OCI-LY7 (cell line): ENCODE data around the gene CCDC141. TPM values are rescaled to one million over a fixed set of nuclear protein-coding genes. Genes with fewer than 3 reads are reported as not detected.

ENCODE experiments used
- BruUV-seq: library from RNA; stranded (reverse); fragments of 400-500 nt; replicated peaks from 2 replicates; lab custom pipeline; 2021; lab: Mats Ljungman, UMichigan
- CTCF ChIA-PET: fragments of 300-600 bp; sonication (Branson Sonifier 250); formaldehyde crosslinking; loops from one replicate; lab custom pipeline; 2022; ENCODE audit warnings: antibody characterized with exemption; ENCODE audit not compliant: unreplicated experiment; lab: Charles Lee
- POLR2A ChIA-PET: fragments of 300-600 bp; sonication (Branson Sonifier 250); formaldehyde crosslinking; loops from one replicate; lab custom pipeline; 2022; ENCODE audit warnings: antibody characterized with exemption; lab: Charles Lee
- DNase-seq: peaks from one replicate; pipeline ENCODE4 v3.0.0-alpha.2; 2015; ENCODE audit warnings: low spot score
- H2AFZ ChIP-seq: fragments of 200-600 bp; sonication (generic), shearing (Covaris generic); 2 replicates; pipeline ENCODE4 v1.6.1; 2014; ENCODE audit warnings: mild to moderate bottlenecking, antibody characterized with exemption, low read length, moderate library complexity
- H3K27ac ChIP-seq: fragments of 200-600 bp; sonication (generic); 2 replicates; pipeline ENCODE4 v1.5.1; 2014; ENCODE audit warnings: mixed run types, low read depth, mild to moderate bottlenecking, moderate library complexity, low read length, inconsistent platforms; ENCODE audit not compliant: poor library complexity, severe bottlenecking
- H3K36me3 ChIP-seq: fragments of 200-600 bp; sonication (generic); 2 replicates; pipeline ENCODE4 v1.6.1; 2014; ENCODE audit warnings: mild to moderate bottlenecking, antibody characterized with exemption, low read length, moderate library complexity, mixed read lengths; ENCODE audit not compliant: insufficient read depth
- H3K4me1 ChIP-seq: fragments of 200-600 bp; sonication (generic); 2 replicates; pipeline ENCODE4 v1.5.1; 2014; ENCODE audit warnings: mild to moderate bottlenecking, low read length; ENCODE audit not compliant: insufficient read depth, poor library complexity, severe bottlenecking
- H3K4me2 ChIP-seq: fragments of 200-600 bp; sonication (generic); 2 replicates; pipeline ENCODE4 v1.6.1; 2014; ENCODE audit warnings: mild to moderate bottlenecking, low read length
- H3K4me3 ChIP-seq: fragments of 200-600 bp; sonication (generic); 2 replicates; pipeline ENCODE4 v1.5.1; 2014; ENCODE audit warnings: mild to moderate bottlenecking, low read depth, low read length; ENCODE audit not compliant: poor library complexity, severe bottlenecking
- H3K79me2 ChIP-seq: fragments of 200-600 bp; sonication (generic); 2 replicates; pipeline ENCODE4 v1.6.1; 2016; ENCODE audit warnings: low read depth, mild to moderate bottlenecking, low read length, moderate library complexity, mixed read lengths; ENCODE audit not compliant: insufficient read depth
- H3K9me2 ChIP-seq: fragments of 200-600 bp; sonication (generic); 2 replicates; pipeline ENCODE4 v1.6.1; 2016; ENCODE audit warnings: mild to moderate bottlenecking, low read length, mixed read lengths; ENCODE audit not compliant: insufficient read depth
- H3K9me3 ChIP-seq: fragments of 200-600 bp; sonication (generic); 2 replicates; pipeline ENCODE4 v1.6.1; 2014; ENCODE audit warnings: mild to moderate bottlenecking, mixed run types, low read length, mixed read lengths
- H4K20me1 ChIP-seq: fragments of 200-600 bp; sonication (generic); 2 replicates; pipeline ENCODE4 v1.6.1; 2014; ENCODE audit warnings: mild to moderate bottlenecking, antibody characterized with exemption, low read length, moderate library complexity, mixed read lengths; ENCODE audit not compliant: insufficient read depth
- EZH2phosphoT487 ChIP-seq: fragments of 200-600 bp; sonication (generic); IDR thresholded peaks from 2 replicates; pipeline ENCODE4 v1.6.1; 2018; ENCODE audit warnings: low read depth, borderline replicate concordance, mild to moderate bottlenecking, mixed run types, antibody characterized with exemption, low read length, moderate library complexity, mixed read lengths
- intact Hi-C: fragments of 100-400 bp; cut with micrococcal nuclease; formaldehyde crosslinking; loops from one replicate; pipeline ENCODE4 v1.10.0; 2022; ENCODE audit not compliant: unreplicated experiment
- total RNA-seq, 2 experiments: library from RNA; depleted of rRNA in 1 of 2; stranded (reverse); fragments of >200 nt in 1 of 2; shearing (Covaris generic) in 1 of 2; gene quantifications; 2 replicates each; pipeline ENCODE4 v1.2.3, GENCODE V29; 2014 to 2022
- TF ChIP-seq, protein P1 (sequence below): fragments of 200-600 bp; sonication (generic); conservative IDR thresholded peaks from 2 replicates; pipeline ENCODE4 v1.5.1; 2014; ENCODE audit warnings: mild to moderate bottlenecking, antibody characterized with exemption, low read length, moderate library complexity, mixed read lengths

CCDC141 gene
- total RNA-seq, 2 experiments from 2014 or later: 0.32 TPM; not detected in 1

DNA sequence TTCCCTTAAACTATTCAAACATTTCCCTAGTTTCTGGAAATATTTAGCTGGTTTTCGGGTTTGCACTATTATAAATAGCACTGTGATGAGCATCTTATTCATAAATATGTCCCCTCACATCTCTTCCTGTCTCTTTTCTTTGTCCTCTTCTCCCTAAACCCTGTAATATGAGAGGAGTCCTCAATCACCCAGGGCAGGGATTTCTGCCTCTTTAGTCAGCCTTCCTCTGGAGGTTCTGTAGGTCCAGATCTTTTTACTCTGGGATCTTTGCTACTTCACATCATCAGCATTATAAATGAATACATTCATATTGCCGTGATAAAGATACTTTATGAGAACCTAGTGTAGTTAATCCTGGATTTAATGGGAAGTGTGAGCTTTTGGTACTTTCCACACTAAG is 154.8 kb downstream of the CCDC141 start:
- H3K27ac ChIP-seq: no peak overlapping the region
- CTCF ChIA-PET: no interaction called here
- TF ChIP-seq, protein P1, sequence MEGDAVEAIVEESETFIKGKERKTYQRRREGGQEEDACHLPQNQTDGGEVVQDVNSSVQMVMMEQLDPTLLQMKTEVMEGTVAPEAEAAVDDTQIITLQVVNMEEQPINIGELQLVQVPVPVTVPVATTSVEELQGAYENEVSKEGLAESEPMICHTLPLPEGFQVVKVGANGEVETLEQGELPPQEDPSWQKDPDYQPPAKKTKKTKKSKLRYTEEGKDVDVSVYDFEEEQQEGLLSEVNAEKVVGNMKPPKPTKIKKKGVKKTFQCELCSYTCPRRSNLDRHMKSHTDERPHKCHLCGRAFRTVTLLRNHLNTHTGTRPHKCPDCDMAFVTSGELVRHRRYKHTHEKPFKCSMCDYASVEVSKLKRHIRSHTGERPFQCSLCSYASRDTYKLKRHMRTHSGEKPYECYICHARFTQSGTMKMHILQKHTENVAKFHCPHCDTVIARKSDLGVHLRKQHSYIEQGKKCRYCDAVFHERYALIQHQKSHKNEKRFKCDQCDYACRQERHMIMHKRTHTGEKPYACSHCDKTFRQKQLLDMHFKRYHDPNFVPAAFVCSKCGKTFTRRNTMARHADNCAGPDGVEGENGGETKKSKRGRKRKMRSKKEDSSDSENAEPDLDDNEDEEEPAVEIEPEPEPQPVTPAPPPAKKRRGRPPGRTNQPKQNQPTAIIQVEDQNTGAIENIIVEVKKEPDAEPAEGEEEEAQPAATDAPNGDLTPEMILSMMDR: no peak
- no peak for TF ChIP-seq EZH2phosphoT487
- intact Hi-C loops: no loop called here
- H3K4me1 ChIP-seq: no peaks in the 10 kb centered on the region
- no peaks in the 10 kb centered on the region for H3K36me3 ChIP-seq
- H3K4me3 ChIP-seq: no peak overlapping the region
- DNase-seq: no peak
- no peaks in the 10 kb centered on the region for H3K9me3 ChIP-seq
- POLR2A ChIA-PET: interaction anchor here (0.6 to 1.6 kb wide), 2 partner anchors 16 to 89 kb away, joined by 3 to 4 read pairs; no protein-coding TSS in a partner anchor
- H3K4me2 ChIP-seq: no peak overlapping the region
- no TSS peak for BruUV-seq
- H2AFZ ChIP-seq: no peak overlapping the region
- H4K20me1 ChIP-seq: no peaks in the 10 kb centered on the region
- H3K79me2 ChIP-seq: no peaks in the 10 kb centered on the region
- H3K9me2 ChIP-seq: no peaks in the 10 kb centered on the region

DNA sequence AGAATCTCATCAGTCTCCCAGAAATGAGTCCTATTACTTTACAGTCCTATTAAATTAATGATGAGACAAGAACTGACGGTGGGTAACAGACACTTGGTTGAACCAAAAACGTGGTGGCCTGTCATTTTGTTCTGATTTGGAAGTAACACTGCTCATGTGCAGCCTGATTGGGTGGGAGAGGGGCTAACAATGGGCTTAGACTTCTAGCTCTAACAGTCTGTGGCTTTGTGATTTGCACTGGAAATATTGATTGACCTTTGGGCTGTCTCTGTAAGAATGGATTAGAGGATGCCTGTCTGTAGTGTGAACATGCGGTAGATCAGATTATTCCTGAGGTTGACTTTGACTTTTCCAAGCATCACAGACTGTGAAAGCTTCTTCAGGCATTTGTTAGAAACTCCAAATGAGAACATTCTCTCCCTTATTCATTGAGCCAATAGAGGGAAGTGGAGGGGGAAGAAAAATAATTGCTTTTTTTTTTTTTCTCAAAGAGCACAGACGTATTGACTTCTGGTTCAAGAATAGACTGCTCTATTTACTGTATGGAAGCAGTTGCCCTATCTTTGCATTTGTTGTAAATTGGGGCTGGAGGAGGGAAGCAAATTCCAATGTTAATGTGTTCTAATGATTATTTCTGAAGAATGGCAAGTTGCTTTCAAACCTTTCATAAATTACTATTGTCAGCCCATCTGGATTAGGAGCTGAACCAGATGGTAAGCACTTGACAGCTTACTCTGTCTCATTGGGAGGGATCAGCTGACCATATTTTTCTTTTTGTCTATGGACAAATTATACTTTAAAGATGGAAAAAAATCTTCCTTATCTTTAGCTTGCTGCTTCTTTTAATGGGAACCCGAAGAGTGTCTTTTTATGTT is 156.9 kb downstream of the CCDC141 start:
- Histone ChIP-seq H2AFZ (no peak overlapping the region), H3K79me2 (no peaks in the 10 kb centered on the region), H3K4me2 (no peak overlapping the region), H4K20me1 (no peaks in the 10 kb centered on the region), H3K4me3 (no peak overlapping the region), H3K9me2 (no peaks in the 10 kb centered on the region), H3K4me1 (no peaks in the 10 kb centered on the region), H3K27ac (no peak overlapping the region), H3K9me3 (no peaks in the 10 kb centered on the region), H3K36me3 (no peaks in the 10 kb centered on the region)
- DNase-seq: no peak
- TF ChIP-seq, protein P1: no peak
- TF ChIP-seq EZH2phosphoT487: no peak
- POLR2A ChIA-PET: interaction anchor here (0.6 to 0.9 kb wide), 4 partner anchors 12 to 627 kb away, joined by 3 to 4 read pairs (median 3); no protein-coding TSS in a partner anchor
- CTCF ChIA-PET: no interaction called here
- no TSS peak for BruUV-seq
- intact Hi-C loops: loop anchor here (5.0 kb wide), 1 partner anchor 129 kb away; no protein-coding TSS in a partner anchor
